Spleen (tissue), 7 donors: ENCODE results near the gene NOTCH1.

Experiments used
- CTCF ChIP-seq, 11 experiments: fragments of 200-600 bp in 7 of 11; fragments of 450-650 bp in 4 of 11; sonication (generic) in 4 of 11; IDR thresholded peaks in 8 of 11; conservative IDR thresholded peaks in 3 of 11; 1 replicate in 7 of 11; 2 replicates in 4 of 11; pipeline versions ENCODE4 v1.4.0 to v1.8.0; 2016 to 2021; ENCODE audit warnings: antibody characterized with exemption in 11 of 11, inconsistent platforms in 4 of 11, mild to moderate bottlenecking in 1 of 11
- POLR2A ChIP-seq, 3 donors: fragments of 450-650 bp; IDR thresholded peaks; one replicate each; pipeline ENCODE4 v1.5.1; 2017; ENCODE audit warnings: antibody characterized with exemption in 3 of 3, mild to moderate bottlenecking in 1 of 3
- donor health status: DM: no; HTN: no; CAD: no; lungs with moderate emphysema.
- donor health status: DM: no; HTN: no; CAD: no.
- donor health status: DM: no; HTN: no; CAD: no.

GRCh38 chr9:136525207-136525606 is 20.6 kb downstream of the NOTCH1 start:
- TF ChIP-seq CTCF (IDR thresholded peaks at IDR 0.05 in 8 of 11, conservative IDR thresholded peaks at IDR 0.05 in 3 of 11) (no peak), POLR2A (IDR thresholded peaks at IDR 0.05) (no peak)
